Adipose tissue (tissue), 3 donors: ENCODE results near the gene KRTAP7-1. TPM values are rescaled to one million over a fixed set of nuclear protein-coding genes. Genes with fewer than 3 reads are reported as not detected.

Source experiments
- H3K27ac ChIP-seq: one replicate; pipeline ENCODE4 v1.5.1; 2013; ENCODE audit warnings: low read depth, low read length
- WGBS, 3 donors: extraction: QIAGEN DNeasy Blood & Tissue Kit; methylation state at CpG; one replicate each; pipeline ENCODE4 v1.1.7; 2013; 5-methylcytosine and 5-hydroxymethylcytosine counted together
- polyA plus RNA-seq, 3 donors: library from polyadenylated mRNA; stranded (reverse); fragments of 200-250 nt; gene quantifications; one replicate each; pipeline ENCODE4 v1.2.3, GENCODE V29; 2013
- donor health status: healthy with polysubstance abuse.
- donor health status: Bipolar disorder and iron deficiency.
- donor health status: healthy.

The KRTAP7-1 gene, protein sequence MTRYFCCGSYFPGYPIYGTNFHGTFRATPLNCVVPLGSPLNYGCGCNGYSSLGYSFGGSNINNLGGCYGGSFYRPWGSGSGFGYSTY
- polyA plus RNA-seq = not detected

DNA sequence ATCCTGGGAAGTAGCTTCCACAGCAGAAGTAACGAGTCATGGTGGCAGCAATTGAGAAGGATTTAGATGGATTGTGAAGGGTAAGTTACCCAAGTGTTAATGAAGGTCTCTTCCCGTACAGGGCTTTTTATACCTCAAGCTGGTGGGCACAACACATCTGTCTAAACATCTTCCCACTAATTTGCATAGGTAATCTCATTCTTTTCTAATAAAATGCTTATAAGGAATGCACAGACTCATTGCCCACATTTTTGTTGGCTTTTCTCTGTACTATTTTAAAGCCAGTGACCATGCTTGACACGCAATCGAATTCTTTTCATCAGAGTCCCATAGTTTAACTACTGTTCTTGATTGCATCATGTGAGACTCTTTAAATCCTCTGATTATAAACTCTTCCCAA, at the start of gene KRTAP7-1:
TSS of gene KRTAP7-1 (minus strand) at position 101 of the 400 bp plus-strand sequence. CDS start at position 40, 61 bp downstream.
- H3K27ac ChIP-seq = no peak within 1 kb of the TSS
- 80 to 83% (median 82%) methylated on average over 4 of the region's 4 CpGs for WGBS, 3 donors

DNA sequence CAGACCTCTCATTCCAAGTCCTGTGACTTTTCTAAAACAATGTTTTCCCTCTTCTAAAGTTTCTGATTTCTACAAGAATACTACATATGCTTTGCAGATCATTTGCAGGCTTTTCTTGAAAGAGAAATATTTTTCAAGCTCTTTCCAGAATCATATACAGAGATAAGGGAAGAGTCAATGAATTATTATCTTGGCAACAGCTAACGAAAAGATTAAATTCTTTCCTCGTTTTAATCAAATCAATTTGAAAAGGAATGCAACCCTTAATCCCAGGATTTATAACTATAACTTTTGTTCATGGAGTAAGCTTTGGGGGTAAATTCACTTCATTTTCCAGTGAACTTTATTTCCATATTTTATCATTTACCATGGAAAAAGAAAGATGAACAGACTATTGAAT, 45.0 kb upstream of the KRTAP7-1 start:
- WGBS, 3 donors = 40 to 60% (median 59%) methylated on average over 2 of the region's 2 CpGs
- no peak overlapping the region for H3K27ac ChIP-seq

DNA sequence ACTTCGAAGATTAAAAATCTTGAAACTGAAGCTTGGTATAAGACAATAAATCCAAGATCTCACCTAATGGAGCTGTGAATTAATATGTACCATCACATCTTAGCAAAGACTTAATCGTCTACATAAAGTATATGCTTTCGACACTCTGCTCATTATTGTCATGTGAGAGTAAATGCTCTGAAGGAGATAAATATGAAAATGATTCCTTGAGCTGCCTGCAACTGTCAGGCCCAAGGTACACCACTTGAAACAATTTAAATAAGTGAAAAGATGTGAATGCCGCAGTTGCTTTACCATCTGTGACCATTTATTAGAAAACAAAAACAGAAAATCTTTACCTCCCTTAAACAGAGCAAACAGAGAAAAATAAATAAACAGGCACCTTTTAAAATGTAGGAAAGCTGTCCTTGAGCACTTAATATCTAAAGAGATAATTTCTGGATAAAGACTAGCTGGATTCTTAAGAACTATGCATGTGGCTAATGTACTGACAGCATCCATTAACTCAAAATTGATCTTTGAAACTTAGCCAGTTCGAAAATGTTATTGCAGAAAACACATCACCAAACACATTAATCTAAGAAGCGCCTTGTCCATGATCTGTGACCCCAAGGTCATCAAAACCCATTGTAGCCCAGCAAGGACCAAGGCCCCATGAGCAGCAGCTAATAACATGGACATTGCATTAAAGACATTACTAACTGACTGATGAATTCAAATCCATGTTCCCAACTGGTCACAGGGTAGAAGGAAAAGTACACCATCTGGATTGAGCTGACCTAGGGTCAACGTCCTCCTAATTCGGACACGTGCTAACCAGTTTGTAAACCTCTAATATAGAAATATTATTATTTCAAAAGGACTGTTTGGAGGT, 18.3 kb upstream of the KRTAP7-1 start:
- WGBS, 3 donors = 61 to 79% (median 76%) methylated on average over 9 of the region's 9 CpGs
- no peak overlapping the region for H3K27ac ChIP-seq

DNA sequence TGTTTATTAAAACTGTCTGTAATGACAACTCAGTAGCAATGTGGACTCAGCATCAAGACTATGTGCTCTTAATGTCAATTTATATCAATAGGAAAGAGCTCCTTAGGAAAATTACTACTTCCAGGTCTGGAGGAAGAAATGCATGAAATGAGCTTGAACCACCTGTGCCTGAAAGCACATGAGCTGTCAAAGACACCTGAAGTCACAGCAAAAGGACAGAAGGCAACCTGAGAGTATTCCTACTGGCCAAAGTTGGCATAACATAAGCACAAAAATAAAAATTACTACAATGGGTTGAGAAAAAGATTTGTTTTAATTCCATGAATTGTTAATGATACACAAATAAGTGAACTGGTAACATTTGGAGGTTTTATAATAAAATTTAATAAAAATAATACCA, 13.4 kb upstream of the KRTAP7-1 start:
- H3K27ac ChIP-seq = no peak overlapping the region

DNA sequence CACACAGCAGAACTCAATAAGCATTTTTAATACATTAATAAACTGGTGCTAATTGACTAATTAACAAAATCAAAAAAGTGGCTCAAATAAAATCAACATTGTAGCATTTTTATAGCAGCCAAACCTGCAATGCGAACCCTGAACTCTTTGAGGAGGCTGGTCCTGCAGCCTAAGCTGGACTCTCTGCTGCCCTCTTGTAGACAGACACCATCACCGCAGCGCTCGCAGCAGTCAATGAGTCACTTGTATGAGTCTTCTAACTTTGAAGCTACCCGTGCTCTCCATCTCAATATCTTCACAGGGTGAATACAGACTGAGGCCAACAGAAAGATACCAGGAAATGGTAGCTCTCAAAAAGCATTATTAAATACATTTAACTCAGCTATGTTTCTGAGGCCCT, 9.7 kb upstream of the KRTAP7-1 start:
- 23 to 44% (median 43%) methylated on average over 5 of the region's 5 CpGs for WGBS, 3 donors
- no peak overlapping the region for H3K27ac ChIP-seq

DNA sequence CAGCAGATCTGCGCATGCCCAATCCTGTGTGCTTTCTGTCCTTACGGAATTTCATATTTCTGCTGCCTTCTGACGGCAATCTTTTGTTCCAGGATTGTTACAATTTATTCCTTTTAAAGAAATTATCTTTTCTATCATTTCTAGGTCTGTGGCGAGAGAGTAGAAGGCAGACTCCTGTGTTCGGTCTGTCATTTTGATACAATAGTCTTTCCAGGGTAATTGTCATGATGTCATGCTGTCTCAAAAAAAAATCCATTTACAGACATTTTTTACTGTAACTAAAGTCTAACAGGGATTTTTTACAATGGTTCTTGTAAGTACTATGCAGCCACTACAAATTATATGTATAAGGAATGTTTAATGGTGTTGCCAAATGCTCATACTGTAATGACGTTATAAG, 9.0 kb upstream of the KRTAP7-1 start:
- WGBS, 3 donors = 90 to 92% (median 90%) methylated on average over 6 of the region's 6 CpGs
- no peak overlapping the region for H3K27ac ChIP-seq

DNA sequence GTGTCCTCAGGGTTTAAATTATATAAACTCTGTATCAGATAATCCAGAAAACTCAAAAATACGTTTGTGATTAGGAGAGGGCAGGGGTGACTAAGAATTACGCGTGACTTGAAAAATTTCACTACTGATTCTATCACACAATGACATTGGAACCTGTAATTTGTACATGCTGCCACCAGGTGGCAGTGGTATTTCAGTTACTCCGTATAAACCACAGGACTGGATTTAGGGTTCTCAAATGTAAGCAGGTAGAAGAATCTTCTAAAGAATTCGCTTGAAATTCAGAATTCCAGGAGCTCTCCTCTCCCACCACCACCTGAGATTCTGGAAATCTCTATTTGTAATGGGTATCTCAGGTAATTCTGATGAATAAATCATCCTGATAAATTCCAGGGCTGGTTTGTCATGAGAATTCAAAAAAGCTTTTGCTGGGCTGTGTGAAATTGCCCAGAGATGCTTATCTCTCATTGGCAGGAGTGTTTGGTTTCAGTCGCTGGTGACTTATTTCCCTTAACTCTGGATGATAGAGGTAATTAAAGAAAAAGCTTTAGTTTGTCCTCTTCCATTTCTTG, 1.7 kb upstream of the KRTAP7-1 start:
- no peak overlapping the region for H3K27ac ChIP-seq
- WGBS, 3 donors = 36 to 42% (median 39%) methylated on average over 6 of the region's 6 CpGs

DNA sequence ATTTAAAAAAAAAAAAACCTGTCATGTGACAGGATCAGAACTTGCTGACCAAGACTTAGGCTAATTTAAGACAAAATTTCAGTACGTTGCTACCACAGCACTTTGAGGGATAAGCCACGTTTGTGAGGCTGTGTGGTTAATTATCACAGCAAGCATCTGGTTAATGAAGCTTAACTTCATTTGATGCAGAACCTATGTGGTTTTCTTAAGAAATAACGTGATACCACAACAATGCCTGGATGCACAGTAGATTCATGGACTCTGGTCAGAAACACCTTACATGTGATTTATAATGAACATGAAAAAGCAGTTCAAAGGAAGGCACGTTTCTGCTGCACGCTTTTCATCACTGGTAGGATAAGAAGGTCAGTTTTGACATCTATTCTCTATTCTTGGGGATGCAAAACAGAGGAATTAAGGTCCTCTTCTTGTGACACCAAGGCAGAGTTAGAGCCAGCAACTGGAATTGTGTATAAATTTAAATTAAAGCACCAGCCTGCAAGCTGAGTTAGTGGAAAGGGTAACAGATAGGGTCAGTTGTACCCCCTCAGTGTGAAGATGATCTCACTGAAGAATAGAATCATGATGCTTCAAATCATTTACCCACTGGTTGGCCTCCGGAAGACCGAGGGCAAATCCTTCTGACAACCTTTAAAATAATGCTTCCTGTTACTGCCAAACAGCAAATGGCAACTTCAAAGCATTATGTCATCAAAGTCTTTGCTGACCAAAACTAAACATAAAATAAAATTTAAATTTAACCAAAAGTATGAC, 10.5 kb downstream of the KRTAP7-1 start:
- H3K27ac ChIP-seq = no peak overlapping the region
- 36 to 59% (median 40%) methylated on average over 7 of the region's 7 CpGs for WGBS, 3 donors

DNA sequence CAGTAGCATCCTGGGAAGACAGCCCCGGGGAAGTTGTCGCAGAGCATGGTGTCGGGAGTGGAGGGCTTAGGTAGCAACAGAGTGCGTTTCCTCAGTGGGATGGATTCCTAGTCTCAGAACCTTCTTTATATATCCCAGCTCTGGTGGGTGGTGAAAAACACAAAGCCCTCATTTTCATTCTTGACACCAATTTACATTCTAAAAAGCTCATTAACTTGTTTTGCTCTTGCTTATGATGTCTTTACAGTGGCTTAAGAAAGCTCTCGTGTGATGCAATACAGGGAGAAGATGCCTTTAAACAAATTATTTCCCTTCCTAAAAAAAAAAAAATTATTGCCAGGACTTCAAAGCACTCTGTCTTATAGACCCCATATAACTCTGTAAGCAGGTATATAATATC, 16.4 kb downstream of the KRTAP7-1 start, which contains the start of gene KRTAP8-1:
TSS of gene KRTAP8-1 (minus strand) at position 101 of the 400 bp plus-strand sequence. CDS start at position 47, 54 bp downstream.
- WGBS, 3 donors = 87 to 93% (median 89%) methylated on average over 5 of the region's 5 CpGs
- H3K27ac ChIP-seq = no peak within 1 kb of the TSS

DNA sequence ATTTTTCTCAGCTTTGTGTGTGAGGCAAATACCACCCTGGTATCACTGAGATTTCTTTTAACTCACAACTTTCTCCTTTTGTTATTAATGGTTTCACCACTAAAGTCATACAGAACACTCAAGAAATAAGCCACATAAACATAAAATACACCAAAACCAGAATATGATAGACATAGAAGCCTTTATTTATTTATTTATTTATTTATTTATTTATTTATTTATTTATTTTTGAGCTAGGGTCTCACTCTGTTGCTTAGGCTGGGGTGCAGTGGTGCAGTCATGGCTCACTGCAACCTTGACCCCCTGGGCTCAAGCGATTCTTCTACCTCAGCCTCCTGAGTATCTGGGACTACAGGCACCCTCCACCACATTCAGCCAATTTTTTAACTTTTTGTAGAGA, 29.0 kb downstream of the KRTAP7-1 start:
- 87 to 93% (median 87%) methylated on average over 1 of the region's 1 CpG for WGBS, 3 donors

DNA sequence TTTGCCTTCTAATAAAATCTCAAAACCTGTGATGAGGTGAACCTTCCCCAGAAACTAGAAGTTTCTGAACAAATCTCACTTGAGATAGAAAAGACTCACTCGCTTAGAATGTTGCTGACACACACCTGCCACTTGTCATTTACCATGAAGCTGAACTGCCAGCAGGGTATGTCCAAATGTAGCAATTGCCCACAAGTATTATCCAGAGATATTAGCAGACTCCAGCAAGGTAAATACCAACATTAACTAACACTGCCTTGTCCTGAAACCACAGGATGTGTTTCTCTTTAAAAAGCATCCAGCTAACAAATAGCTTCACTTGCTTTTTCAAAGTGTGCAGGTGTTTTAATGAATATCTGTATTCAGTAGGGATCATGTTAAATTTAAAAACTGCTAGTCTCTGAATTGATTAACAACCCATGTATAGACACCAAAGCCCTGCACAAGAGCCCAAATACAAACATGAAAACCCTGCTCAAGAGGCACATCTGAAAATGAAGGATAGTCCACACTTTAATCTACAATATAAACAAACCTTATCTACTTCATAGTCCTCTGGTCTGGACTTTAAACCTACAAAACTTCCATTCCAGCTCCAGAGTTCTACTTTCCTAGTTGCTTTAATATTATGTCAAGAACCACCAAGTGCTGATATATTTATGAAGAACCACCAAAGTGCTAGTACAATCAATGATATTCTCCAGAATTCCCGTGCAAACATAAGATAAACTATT, 35.8 kb downstream of the KRTAP7-1 start:
- WGBS, 3 donors = 24 to 76% (median 65%) methylated on average over 2 of the region's 2 CpGs
- no peak overlapping the region for H3K27ac ChIP-seq

More for the DNA sequence above, 29.0 kb downstream of the KRTAP7-1 start:
- H3K27ac ChIP-seq = no peak overlapping the region

DNA sequence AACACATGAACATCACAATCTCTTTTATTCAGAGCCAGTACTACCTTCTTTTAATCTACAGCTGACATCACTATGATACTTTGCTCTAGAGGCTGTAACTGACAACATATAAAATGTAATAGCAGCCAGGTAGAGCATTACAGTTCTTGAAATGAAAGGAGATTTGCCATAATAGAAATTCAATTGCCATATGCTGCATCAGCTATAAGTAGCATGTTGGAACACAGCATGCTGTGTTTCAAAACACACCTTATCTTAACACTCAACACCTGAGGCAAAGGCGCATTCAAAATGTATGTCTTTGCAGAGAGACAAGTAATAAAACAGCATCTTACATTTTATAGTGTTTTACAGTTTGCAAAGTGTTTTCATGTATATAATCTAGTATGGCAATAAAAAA, 50.3 kb downstream of the KRTAP7-1 start:
- WGBS, 3 donors = 90 to 93% (median 93%) methylated on average over 1 of the region's 1 CpG
- no peak overlapping the region for H3K27ac ChIP-seq

Other genes with a start within 250 kb of the KRTAP7-1 start
- not detected for gene KRTAP22-2, start 239.4 kb downstream of the KRTAP7-1 start, polyA plus RNA-seq
- not detected for gene KRTAP6-3, start 237.3 kb downstream of the KRTAP7-1 start, polyA plus RNA-seq
- not detected for gene KRTAP6-2, start 230.9 kb downstream of the KRTAP7-1 start, polyA plus RNA-seq
- not detected for gene KRTAP22-1, start 228.7 kb downstream of the KRTAP7-1 start, polyA plus RNA-seq
- not detected for gene KRTAP6-1, start 215.8 kb downstream of the KRTAP7-1 start, polyA plus RNA-seq
- not detected for gene KRTAP20-1, start 213.3 kb downstream of the KRTAP7-1 start, polyA plus RNA-seq
- gene KRTAP20-4, start 209.1 kb downstream of the KRTAP7-1 start, polyA plus RNA-seq = not detected
- not detected for gene KRTAP20-2, start 194.6 kb downstream of the KRTAP7-1 start, polyA plus RNA-seq
- not detected for gene KRTAP20-3, start 186.9 kb downstream of the KRTAP7-1 start, polyA plus RNA-seq
- gene KRTAP21-3, start 111.0 kb downstream of the KRTAP7-1 start, polyA plus RNA-seq = not detected
- gene KRTAP21-2, start 82.5 kb downstream of the KRTAP7-1 start, polyA plus RNA-seq = not detected
- not detected for gene KRTAP21-1, start 74.3 kb downstream of the KRTAP7-1 start, polyA plus RNA-seq
- gene KRTAP8-1, start 16.5 kb downstream of the KRTAP7-1 start, polyA plus RNA-seq = not detected
- gene KRTAP11-1, start 51.8 kb upstream of the KRTAP7-1 start, polyA plus RNA-seq = under 1 TPM in 1 of 3 donors, not detected in 2; 0.56 TPM
- not detected for gene KRTAP19-8, start 208.7 kb upstream of the KRTAP7-1 start, polyA plus RNA-seq